ENCODE results near the gene UNG.
"Not testable (repeated sequence)": the region's sequence is repeated elsewhere in the genome, so short reads cannot be mapped to it uniquely, and the experiment has no call there.

The UNG gene

DNA sequence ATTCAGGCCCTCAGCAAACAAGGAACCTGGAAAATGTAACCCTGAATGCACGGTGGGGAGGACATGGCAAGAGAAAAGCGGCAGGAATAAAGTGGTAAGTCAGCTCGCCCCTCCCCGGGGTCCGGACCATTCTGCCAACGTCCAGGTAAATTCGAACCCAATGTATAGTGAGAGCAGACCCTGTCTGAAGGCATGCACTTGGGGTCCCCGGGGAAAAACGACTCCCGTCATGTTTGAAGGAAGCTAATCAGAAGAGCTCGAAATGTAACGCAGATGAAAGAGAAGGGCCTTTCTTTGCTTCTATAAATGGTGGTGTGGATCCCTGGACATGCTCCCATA, 19.2 kb downstream of the UNG start:
- in situ Hi-C loops (cut with MboI; ENCODE audit: low sequenced_read_pairs) = no loop called here

DNA sequence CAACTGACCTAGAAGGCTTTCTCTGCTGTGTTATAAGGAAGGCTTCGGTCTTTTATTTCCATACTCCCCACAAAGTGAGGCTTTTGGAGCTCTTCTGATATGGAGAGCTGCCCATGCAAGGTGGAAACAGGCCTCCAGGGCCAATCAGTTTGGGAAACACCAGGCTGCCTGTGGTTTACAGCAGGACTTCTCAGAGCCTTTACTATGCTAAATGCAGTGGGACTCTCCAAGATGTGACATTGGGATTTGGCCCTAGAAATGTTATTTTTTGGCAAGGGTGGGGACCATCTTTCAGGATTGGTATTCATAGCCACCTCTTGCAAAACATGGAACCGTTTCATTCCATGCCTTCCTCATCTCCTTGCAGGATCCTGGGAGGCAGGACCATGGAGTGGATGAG, 22.7 kb downstream of the UNG start:
- in situ Hi-C loops (cut with MboI; ENCODE audit: low sequenced_read_pairs) = no loop called here

DNA sequence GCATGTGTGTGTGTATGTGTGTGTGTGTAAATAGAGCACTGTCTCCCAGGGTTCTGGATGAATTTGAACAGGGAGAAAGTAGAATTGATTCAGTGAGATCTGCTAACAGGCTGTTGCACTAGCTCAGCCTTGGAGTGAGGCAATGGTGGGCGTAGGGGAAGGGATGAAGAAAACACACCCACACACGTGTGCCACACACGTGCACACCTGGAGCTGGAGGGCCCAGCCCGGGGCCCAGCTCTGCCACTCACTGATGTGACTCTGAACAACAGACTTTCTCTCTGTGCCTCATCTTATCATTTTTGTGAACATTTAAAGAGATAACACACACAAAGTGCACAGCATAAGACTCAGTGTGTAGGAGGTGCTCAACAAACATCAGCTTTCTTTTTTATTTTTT, 23.2 kb downstream of the UNG start:
- in situ Hi-C loops (cut with MboI; ENCODE audit: low sequenced_read_pairs) = no loop called here

DNA sequence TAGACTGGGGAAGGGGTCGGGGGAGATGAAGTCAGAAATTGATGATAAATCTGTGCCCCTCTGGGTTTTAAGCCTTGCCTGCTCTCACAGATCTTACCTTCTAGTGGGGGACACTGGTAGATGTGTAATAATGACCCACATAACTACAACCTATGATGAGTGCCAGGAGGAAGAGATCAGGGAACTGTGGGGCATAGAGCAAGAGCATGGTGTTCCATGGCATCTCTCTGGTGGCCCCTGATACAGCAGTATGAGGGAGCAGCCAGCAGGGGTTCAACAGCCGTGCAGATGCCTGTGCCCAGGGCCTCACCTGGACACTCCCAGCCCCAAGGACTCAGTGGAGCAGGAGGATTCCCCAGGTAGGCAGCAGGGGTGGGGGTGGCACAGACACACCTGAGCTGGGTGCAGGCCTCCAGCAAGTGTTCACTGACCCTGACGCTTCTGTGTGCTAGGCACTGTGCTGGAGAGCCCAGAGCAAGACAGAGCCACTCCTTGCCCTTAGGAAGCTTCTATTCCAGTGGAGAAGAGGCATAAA, 24.0 kb downstream of the UNG start:
- in situ Hi-C loops (cut with MboI; ENCODE audit: low sequenced_read_pairs) = no loop called here

DNA sequence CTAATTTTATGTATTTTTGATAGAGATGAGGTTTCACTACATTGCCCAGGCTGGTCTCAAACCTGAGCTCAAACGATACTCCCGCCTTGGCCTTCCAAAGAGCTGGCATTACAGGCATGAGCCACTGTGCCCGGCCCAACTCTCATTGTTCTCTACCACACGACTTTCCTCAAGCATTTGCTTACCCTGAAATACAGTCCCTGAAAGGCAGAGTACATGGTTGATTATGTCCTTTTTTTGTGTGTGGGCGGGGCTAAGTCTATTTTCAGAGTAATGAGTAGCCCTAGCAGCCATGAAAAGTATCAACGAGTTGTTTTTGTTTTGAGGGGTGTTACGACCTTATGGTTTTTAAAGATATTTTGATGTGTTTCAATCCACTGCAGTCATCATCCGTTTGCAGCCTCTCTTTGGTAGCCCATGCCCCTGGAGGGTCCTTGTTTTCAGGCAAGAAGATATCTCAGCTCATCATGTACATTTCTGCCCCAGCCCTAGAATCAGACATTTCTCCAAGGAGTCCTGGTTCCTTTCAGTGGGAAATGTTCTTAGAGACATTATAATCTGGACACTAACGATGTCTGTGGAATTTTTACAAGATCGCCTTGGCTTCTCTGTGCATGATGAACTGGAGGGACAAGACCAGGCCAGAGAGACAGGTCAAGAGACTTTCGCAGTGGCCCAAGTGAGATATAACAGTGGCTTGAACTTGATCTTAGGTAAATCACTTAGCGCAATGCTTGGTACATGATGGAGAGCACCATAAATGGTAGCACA, 27.7 kb downstream of the UNG start:
- in situ Hi-C loops (cut with MboI; ENCODE audit: low sequenced_read_pairs) = no loop called here

DNA sequence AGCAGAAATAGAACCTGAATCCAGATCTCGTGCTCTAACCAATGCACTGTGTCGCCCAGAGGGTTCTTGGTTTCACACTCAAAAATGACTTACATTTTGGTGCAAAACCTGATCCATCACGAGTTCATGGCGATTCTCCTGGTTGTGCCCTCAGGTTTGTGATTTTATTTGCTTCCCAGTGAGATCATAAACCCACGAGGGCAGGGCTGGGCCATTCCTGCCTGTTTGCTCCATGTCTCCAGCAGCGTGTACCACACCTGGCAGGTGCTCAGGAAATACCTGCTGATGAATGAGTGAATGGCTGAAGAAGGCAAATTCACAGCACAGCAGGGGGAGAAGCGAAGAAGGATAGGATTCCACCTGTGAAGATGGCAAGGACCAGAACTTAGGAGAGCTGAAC, 28.4 kb downstream of the UNG start:
- in situ Hi-C loops (cut with MboI; ENCODE audit: low sequenced_read_pairs) = no loop called here

DNA sequence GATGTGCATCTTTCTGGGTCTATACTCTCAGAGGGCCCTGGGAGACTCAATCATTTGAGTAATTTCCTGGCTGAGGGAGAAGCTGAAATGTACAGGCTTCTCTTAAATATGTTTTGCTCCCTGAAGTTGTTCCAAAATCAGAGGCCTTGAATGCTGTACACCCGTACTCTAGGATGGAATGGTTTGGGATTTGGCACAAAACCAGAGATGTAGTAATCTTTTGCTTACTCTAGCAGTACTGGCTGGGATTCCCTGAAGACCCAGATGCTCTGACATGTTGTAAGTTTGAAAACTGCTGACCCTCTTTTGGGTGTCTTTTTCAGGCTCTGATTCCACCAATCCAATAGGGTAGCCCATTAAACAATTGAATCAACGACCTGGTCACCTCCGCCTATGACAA, 29.4 kb downstream of the UNG start:
- in situ Hi-C loops (cut with MboI; ENCODE audit: low sequenced_read_pairs) = no loop called here

DNA sequence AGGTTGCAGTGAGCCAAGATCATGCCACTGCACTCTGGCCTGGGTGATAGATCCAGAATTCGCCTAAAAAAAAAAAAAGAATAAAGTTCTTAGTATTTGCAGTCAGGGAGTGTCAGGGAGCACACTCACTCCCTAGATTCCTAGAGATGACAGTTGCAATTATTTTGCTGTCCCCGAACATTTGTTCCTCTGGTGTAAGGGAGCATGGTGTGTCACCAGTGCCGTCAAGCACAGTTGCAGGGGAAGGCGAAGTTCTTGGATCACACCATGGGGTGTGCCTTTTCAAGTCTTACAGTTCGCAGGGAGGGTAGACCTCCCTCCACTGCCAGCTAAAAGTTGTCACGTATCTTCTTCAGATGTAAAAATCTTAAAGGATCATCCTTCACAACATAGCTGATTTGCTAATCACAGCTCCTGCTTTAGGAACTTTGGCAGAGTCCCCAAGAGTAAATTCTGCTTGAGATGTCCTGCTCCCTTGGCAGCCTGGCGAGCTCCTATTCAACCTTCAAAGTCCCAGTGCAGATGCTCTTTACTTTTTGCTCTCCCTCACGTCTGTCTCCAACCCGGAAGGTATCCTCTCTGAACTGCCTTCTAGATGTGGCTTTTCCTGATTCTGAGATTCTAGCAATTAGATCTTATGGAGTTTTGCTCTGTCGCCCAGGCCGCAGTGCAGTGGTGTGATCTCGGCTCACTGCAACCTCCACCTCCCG, 30.3 kb downstream of the UNG start:
- in situ Hi-C loops (cut with MboI; ENCODE audit: low sequenced_read_pairs) = no loop called here

DNA sequence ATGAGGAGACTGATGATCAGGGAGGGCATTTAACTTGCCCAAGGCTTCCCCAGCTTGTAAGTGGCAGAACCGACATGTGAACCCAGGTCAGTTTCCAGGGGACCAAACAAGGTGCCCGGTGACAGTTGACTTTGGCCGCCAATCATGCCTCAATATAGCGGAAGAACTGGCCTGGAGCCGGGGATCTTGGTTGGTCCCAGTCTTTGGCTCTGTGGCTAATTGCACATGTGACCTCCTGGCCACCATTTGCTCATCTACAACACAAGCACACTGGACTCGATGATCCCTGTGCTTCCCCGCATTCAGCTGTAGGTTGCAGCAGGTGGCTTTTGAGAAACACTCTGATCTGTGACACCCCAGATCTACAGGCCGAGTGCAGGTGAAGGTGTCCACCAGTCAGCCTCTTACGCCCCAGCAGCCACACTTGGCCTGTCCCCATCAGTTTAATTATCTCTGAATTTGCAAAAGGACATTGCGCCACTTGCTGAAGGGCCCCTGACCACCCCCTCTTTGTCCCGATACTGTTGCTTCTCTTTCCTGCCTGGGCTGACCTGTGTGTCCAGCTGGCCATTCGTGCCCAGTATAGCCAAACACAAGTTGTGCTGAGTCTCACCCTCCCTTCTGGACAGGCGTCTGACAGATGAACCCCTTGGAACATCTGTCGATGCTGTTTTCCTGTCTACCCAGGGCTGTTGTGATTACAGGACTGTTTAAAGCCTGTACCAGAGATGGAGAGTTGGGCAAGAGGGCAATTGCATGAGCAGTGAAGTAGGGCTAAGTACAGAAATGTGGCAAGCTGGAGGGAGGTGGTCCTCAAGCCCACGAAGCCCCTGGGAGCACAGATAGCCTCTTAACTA, 33.1 kb downstream of the UNG start:
- in situ Hi-C loops (cut with MboI; ENCODE audit: low sequenced_read_pairs) = no loop called here

DNA sequence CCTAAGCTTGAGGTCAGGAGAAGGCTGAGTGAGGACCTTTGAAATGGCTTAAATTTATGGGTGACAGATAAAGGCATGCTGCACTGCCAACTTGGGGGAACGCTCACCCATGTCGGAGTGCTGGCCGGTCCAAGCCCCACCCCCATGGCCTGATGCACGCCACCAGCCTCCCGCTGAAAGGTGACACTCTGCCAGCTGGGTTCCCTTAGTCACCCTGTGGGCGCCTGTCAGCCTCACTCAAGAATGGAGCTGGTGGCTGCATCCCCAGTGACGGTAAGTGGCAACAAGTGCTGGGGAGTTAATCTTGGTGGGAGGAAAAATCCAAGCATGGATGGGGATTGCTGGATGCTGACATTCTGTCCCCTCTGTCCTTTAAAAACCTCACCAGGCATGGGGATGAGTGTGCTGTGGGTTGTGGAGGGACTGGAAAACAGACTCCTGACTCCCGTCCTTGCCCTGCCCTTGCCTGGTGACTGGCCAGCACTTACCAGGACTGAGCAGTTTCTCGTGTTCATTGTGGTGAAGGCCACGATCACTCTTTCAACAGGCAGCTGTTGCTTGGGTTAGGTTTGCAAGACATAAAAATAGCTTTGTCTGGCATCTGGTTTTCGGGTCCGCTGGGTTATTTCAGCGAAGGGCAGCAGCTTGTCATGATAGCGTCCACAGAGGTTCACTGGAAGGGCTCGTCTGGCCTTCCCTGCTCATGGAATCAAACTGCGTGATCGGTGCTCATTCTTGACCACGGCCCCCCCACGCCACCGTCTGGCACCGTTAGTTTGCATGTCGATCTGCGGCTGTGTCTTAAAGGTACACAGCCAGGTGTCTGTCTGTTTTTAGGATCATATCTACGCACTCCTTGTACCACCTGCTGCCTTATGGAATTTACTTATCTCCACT, 34.0 kb downstream of the UNG start:
- in situ Hi-C loops (cut with MboI; ENCODE audit: low sequenced_read_pairs) = no loop called here

DNA sequence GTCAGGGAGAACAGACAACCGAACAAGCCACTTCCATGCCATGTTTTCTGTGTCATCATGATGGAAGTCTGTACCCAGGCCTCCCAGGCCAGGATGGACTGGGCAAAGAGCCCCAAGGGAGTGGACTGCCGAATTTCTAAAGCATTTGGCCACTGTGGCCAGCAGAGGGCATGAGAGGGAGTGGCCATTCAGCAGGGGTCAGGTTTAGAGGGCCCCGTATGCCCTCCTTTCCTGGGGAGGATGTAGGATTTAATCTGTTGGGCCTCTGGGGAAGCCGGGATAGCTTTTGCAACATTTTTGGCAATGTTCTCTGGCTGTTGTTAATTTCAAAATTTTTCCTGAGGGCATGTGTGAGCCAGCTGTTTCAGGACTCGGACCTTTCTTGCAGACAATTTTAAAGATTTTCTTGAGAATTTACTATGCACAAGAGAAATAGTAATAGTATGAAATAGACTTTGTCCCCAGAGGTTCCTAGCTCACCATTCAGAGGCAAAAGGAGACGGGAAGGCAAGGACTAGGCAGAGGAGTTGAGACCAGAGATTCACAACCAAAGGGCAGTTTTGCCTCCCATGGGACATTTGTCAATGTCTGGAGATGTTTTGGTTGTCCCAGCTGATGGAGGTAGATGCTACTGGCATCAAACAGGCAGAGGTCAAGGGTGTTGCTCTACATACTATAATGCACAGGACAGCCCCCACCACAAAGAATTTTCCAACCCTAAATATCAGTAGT, 37.0 kb downstream of the UNG start:
- in situ Hi-C loops (cut with MboI; ENCODE audit: low sequenced_read_pairs) = no loop called here

DNA sequence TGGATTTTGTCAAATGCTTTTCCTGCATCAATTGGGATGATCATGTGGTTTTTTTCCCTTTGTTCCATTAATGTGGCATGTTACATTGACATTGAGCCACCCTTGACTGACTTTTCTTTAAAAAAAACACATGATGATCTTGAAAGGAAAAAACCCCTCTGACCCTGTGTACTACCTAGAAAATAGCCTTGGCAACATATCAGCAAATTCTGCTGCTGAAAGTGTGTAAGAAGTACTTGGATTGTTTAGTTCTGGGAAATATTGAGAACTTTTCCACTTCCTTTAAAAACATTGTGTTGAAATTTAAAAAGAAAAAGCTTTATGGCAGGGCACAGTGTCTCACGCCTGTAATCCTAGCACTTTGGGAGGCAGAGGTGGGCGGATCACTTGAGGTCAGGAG, 39.7 kb downstream of the UNG start:
- in situ Hi-C loops (cut with MboI; ENCODE audit: low sequenced_read_pairs) = no loop called here

DNA sequence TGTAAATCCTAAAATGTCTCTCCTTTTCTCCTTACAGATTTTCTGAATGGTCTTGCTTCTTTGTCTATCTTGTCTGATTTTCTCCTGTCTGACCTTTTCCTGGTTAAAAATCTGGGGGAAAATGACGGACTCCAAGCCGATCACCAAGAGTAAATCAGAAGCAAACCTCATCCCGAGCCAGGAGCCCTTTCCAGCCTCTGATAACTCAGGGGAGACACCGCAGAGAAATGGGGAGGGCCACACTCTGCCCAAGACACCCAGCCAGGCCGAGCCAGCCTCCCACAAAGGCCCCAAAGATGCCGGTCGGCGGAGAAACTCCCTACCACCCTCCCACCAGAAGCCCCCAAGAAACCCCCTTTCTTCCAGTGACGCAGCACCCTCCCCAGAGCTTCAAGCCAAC, 42.0 kb downstream of the UNG start:
- in situ Hi-C loops (cut with MboI; ENCODE audit: low sequenced_read_pairs) = no loop called here

DNA sequence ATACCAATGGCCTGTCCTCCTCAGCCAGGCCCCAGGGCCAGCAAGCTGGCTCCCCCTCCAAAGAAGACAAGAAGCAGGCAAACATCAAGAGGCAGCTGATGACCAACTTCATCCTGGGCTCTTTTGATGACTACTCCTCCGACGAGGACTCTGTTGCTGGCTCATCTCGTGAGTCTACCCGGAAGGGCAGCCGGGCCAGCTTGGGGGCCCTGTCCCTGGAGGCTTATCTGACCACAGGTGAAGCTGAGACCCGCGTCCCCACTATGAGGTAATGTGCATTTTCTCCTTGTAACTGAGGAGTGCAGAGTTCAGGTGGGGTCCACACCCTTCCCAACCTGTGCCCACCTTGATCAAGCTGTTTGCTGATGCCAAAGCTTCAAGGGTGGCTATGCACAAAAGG, 42.4 kb downstream of the UNG start:
- in situ Hi-C loops (cut with MboI; ENCODE audit: low sequenced_read_pairs) = no loop called here

DNA sequence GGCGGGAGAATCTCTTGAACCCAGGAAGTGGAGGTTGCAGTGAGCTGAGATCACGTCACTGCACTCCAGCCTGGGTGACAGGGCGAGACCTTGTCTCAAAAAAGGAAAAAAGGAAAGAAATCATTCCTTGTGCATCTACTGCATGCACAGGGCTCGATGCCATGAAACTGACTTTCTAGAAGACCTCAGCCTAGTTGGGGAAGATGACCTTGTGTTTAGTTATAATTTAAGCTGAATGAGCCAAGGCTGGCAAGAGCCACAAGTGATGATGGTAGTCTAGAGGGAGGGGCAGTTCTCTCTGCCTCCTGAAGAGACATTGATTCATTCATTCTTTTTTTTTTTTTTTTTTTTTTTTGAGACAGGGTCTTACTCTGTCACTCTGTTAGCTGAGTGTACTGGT, 43.2 kb downstream of the UNG start:
- in situ Hi-C loops (cut with MboI; ENCODE audit: low sequenced_read_pairs) = no loop called here

DNA sequence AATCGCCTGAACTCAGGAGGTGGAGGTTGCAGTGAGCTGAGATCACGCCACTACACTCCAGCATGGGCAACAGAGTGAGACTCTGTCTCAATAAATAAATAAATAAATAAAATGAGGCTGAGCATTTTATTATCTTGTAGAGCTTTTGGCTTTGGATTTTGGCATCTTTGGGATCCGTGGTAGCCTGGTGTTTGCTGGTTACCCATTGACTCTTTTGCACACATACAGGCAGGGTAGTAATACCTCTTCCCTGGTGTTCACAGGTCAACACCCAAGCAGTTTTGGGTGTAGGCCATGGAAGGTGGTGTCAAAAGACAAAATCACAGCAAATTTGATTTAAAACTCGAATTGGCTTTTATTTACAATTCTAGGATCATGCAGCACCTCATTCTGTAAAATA, 46.8 kb downstream of the UNG start:
- in situ Hi-C loops (cut with MboI; ENCODE audit: low sequenced_read_pairs) = no loop called here

DNA sequence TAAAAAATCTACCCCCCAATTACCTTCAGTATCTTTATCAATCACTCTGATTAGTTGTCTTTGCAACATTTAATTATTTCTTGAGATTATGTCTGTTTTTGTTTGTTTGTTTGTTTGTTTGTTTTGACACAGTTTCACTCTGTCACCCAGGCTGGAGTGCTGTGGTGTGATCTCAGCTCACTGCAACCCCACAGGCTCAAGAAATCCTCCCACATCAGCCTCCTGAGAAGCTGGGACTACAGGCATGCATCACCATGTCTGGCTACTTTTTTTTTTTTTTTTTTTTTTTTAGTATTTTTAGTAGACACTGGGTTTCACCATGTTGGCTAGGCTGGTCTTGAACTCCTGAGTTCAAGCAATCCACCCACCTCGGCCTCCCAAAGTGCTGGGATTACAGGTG, 49.7 kb downstream of the UNG start:
- in situ Hi-C loops (cut with MboI; ENCODE audit: low sequenced_read_pairs) = not testable (repeated sequence)

DNA sequence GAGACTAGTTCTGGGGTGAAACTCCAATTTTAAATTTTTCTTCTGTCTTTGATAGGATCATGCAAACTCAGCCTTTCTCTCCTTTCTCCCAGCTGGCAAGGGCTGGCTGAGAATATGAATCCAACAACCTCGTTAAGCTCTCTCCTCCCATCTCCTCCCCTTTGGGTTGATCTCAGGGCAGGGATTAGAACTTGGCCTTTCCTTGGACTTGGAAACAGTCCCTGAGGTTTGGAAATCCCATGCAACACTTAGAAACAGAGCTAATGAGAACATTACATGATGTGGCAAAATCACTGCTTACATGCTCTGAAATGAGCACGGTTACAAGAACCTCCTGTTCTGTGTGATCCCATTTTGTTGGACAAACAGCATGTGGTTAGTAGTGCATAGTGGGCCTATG, 50.6 kb downstream of the UNG start:
- in situ Hi-C loops (cut with MboI; ENCODE audit: low sequenced_read_pairs) = no loop called here

DNA sequence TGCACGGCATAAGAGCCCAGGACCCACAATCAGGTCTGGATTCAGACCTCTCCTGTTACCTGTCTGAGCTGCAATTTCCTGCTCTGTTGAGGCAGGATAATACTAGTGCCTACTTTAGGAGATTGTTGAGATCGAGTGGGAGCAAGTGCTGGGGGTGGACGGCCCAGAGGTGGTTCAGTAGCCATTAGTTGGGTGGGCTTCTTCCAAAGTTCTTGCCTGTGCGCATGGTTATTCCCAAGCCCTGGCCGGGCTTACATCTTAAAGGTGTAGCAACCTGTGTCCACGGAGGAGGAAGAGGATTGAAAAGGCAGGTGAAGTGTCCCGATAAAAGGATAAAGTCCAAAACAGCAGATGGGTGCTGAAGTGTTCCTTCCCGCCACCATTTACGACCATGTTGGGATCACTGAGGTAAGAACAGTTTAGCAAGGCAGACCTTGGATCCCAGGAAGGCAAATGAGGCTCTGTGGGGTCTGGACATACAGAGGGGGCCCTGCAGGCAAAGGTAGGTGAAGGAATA, 52.8 kb downstream of the UNG start:
- in situ Hi-C loops (cut with MboI; ENCODE audit: low sequenced_read_pairs) = no loop called here

DNA sequence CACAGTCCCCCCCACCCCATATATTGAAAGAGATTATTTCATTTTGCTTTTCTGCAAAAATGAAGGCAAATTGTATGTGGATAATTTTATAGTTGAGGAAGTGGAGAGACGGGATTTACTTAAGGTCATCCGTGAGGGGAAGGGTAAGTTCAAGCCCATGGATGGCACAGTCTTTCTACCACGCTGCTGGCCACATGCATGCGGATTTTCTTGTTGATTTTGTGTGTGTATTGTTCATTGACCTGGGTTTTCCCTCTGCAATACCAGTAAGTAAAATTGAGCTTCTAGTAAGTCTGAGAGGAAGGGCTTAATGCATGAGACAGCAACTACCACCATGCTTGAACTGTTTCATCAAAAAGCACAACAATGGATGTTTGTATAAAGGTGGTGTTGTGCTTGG, 54.1 kb downstream of the UNG start:
- in situ Hi-C loops (cut with MboI; ENCODE audit: low sequenced_read_pairs) = no loop called here

Data from HL-60/S4 treated with phorbol 12-myristate 13-acetate at 8.2 ng/mL for 4 days and 3 days (cell line).